Measurements from ENCODE around the gene GSTO2.

- TF ChIP-seq POLR2A (IDR thresholded peaks at IDR 0.05) = no peak
- TF ChIP-seq, protein P1, sequence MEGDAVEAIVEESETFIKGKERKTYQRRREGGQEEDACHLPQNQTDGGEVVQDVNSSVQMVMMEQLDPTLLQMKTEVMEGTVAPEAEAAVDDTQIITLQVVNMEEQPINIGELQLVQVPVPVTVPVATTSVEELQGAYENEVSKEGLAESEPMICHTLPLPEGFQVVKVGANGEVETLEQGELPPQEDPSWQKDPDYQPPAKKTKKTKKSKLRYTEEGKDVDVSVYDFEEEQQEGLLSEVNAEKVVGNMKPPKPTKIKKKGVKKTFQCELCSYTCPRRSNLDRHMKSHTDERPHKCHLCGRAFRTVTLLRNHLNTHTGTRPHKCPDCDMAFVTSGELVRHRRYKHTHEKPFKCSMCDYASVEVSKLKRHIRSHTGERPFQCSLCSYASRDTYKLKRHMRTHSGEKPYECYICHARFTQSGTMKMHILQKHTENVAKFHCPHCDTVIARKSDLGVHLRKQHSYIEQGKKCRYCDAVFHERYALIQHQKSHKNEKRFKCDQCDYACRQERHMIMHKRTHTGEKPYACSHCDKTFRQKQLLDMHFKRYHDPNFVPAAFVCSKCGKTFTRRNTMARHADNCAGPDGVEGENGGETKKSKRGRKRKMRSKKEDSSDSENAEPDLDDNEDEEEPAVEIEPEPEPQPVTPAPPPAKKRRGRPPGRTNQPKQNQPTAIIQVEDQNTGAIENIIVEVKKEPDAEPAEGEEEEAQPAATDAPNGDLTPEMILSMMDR (IDR thresholded peaks at IDR 0.05 in 4 of 5, conservative IDR thresholded peaks at IDR 0.05 in 1 of 5) = no peak
These were observed 49.3 kb downstream of the GSTO2 start for GRCh38 chr10:104318326-104318725.

All from gastrocnemius medialis (tissue), 4 donors.